H1 (cell line): ENCODE data around the gene ALPG. TPM values are rescaled to one million over a fixed set of nuclear protein-coding genes. Genes with fewer than 3 reads are reported as not detected.

ENCODE experiments used
- ATF3 ChIP-seq: IDR thresholded peaks from 2 replicates; pipeline ENCODE4 v1.6.1; 2011; ENCODE audit warnings: low read depth, mild to moderate bottlenecking, low read length; ENCODE audit not compliant: insufficient read depth
- BACH1 ChIP-seq: IDR thresholded peaks from 2 replicates; pipeline ENCODE4 v1.6.1; 2012; ENCODE audit warnings: low read length, improper control_type of control experiment
- MAX ChIP-seq: IDR thresholded peaks from 2 replicates; pipeline ENCODE4 v1.6.1; 2012; ENCODE audit warnings: inconsistent platforms
- TAF1 ChIP-seq: IDR thresholded peaks from 2 replicates; pipeline ENCODE4 v1.6.1; 2011; ENCODE audit warnings: mild to moderate bottlenecking, low read depth, low read length
- polyA plus RNA-seq, 7 experiments: library from polyadenylated mRNA; depleted of rRNA in 3 of 7; stranded (reverse) in 5 of 7; unstranded in 2 of 7; fragments of >200 nt in 5 of 7; fragments of 200-250 nt in 2 of 7; gene quantifications; 1 replicate in 5 of 7; 2 replicates in 1 of 7; 4 replicates in 1 of 7; pipeline versions ENCODE4 v1.2.1 to v1.2.3, GENCODE V29; 2011 to 2013; ENCODE audit warnings: missing spikeins in 2 of 7, mixed read lengths in 2 of 7
- total RNA-seq: library from RNA; stranded (reverse); fragmentation: NEBNext Ultra II Directional; extraction: Animal tissue kit (Norgen Biotek cat#: 25700); gene quantifications from 2 replicates; pipeline ENCODE4 v1.2.1, GENCODE V29; 2021

The ALPG gene
- total and polyA plus RNA-seq, 2 of the 8 experiments (the other 6 are each of a cell fraction or from before 2014, with no cell fraction given), result 0.56 to 2.1 TPM

DNA sequence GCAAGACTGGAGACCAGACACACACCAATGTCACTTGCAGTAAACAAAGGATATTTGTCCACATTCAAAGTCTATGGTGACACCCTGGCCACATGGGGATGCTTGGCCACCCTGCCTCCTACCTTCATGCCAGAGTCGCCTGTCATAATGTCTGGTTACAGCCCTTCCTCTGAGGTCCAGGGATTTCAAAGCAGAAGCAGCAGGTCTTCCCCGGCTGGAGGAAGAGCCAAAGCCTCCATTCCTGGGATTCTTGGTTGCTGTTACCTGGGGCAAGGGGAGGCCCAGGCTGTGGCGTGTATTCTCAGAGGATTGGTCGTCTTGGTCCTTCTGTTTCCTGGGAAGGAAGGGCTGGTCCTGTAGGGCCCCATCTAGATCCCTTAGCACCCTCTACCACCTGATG is 30.4 kb upstream of the ALPG start (continued):
- TF ChIP-seq ATF3 (no peak), TAF1 (no peak), MAX (no peak), BACH1 (no peak)
